ENCODE data around the gene LAMP5.

Gene LAMP5

DNA sequence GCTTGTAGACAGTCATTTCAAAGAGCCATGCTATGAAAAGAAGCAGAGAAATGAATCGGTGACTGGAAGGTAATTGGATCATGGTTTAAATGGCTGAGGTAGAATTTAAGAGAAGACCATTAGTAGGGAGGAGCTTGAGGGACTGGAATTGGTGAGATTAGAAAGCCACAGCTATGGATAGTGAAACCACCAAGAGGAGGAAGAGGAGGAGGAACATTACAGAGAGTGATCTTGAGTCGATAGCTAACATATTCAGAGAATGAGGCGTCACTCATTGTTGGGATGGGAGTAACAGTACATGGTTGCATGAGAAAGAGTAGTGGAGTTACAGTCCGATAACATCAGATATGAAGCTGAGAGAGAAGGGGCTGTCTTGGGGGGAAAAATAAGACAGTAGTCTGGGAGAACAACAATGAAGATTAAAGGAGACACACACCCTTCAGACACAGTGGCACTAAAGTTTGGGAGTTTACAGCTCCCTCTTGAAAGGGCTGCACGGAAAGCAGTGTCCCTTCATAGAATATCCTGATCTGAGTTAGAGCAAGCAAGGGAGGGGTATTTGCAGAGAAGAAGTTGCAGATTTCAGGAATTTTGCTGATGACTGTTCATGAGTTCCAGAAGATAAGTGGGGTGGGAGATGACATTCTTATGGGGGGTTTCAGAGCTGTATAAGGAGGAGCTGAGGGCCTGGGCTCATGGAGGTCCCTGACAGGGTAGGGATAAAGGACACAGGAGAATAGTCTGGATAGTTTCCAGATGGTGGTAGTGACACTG is 15.1 kb upstream of the LAMP5 start:
- DNase-seq (ENCODE audit: low spot score) (no peak), FAIRE-seq (no peak)

DNA sequence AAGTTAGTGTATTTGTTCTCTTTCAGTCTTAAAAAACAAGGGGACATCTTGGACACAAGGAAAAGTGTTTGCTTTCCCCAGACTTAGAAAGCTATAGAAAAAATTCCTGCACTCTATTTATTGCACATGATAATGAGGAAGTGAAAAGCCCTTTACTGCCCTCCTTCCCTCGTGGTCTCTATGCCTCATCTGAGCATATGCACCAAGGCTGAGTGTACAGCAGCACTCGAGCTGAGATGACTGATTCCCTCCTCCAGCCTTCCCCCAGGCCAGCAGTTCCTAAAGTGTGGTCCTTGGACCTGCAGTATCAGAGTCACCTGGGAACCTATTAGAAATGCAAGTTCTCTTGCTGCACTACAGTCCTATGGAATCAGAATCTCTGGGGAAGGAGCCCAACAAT is 14.3 kb upstream of the LAMP5 start:
- FAIRE-seq = no peak
- no peak for DNase-seq (ENCODE audit: low spot score)

DNA sequence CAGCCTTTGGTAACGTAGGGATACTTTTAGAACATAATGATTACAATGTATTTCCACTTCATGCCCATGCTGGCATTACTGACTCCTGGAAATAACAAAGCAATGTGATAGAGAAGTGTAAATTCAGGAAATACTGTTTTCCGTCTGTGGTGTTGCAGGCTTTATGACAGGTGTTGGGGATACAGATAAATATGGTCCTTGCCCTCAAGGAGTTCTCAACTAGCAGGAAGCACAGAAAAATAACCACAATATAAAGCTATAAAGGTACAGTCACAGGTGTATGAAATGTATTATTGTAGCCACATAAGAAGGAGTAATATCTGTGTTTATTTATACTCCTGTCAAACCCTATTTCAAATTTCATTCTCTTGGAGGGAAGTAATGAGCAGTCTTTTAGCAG is 12.9 kb upstream of the LAMP5 start:
- no peak for DNase-seq (ENCODE audit: low spot score)
- FAIRE-seq = no peak

DNA sequence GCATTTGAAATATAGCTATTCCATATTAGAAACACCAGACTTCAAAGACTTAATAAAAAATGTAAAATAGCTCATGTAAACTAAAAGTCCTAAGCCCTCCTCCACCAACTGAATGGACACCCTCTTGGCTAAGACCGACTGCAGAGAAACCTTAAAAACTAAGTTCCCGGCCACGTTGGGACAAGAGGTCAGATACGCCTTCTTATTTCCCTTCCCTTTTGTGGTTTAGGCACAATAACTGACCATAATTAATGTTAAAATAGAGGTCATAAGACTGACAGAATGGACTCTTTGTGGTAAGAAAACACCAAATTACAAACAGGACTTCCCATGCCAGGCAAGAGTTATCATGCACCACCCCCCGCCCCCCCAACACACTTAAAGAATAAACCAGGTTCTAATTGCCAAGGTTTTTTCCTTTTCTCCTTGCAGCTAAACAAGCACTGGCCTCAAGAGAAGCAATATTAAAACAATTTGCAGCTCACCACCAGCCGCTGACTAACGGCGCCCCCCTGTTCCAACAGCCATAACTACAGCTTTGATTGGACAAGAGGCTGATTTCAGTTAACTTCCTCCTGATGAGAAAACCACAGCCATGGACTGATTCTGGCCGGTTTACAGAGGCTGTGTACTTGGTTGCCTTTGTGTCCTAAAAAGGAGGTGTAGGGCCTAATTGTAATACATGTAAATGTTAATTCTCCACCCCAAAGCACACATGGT is 10.7 kb upstream of the LAMP5 start:
- no peak for FAIRE-seq
- DNase-seq (ENCODE audit: low spot score) = no peak

DNA sequence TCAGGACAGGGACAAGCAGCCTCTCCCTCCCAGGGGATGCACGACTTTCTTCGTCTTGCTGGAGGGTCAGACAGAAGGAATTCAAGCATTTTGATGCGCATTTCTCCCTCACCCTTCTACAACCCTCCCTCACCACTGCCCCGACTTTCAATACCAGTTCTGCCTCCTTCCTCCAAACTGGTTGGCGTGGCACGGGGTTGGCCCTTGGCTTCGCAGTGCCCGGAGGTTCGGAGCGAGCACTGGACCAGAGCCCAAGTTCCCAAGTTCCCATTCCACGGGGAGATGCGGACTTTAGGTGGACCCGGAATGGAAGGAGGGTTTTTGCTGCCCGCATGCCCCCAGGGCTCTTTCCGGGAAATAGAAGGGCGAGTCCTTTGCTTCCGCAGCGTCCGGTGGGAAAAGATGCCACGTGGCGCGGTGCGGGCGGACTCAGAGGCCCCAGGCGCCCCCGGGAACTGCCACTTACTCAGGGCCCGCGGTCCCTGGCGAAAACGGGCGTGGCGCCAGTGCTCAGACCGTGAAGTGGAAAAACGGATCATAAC is 8.0 kb upstream of the LAMP5 start:
- DNase-seq (ENCODE audit: low spot score) (no peak), FAIRE-seq (no peak)

DNA sequence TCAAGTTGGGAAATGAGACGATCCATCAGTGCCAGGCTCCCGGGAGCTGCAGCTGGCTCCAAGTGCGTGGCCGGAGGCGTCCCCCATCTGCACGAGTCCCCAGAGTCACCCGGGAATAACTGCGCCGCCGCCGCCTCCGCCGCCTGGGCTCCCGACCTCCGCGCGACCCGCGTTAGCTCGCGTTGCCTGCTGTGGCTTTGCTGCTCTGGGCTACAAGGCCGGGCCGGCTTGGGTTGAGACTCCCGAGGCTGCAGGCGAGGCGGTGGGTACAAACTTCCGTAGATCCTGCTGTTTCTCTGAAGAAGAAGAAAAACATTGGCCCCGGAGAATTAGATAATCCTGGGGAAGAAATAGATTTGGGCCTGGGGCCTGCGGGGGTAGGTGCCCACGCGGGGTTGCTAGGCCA is 7.4 kb upstream of the LAMP5 start:
- FAIRE-seq = no peak
- DNase-seq (ENCODE audit: low spot score) = no peak

DNA sequence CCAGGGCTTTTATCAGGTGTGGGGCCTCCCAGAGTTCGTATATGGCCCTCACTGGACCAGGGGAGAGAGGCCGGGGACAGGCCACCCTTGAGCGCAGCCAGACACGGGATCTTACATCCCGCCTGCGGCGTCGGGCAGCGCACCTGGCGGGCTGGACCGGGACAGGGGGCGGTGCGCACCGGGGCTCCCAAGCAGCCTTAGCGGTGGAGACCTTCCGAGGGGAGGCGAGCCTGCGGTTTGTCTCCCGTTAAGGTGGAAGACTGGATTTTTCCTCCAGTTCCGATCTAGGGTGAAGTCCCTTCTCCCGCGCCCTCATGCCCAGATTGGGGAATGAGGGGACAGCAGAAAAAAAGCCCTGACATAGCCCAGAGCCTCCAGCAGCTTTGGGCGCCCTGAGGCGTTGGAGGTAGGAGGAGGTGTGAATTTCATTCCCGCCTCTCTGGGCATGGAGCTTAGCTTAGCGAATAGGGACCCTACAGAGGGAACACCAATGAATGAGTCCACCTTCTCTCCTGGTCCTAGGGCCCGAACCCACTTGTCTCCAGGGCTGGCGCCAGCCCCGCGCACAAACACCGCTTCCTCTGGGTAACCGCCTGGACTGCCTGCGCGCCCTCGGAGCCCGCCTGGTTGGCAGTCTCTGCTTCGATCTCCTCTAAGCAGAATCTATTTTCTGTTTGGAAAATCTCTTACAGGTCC is 6.7 kb upstream of the LAMP5 start:
- no peak for FAIRE-seq
- DNase-seq (ENCODE audit: low spot score) = no peak

DNA sequence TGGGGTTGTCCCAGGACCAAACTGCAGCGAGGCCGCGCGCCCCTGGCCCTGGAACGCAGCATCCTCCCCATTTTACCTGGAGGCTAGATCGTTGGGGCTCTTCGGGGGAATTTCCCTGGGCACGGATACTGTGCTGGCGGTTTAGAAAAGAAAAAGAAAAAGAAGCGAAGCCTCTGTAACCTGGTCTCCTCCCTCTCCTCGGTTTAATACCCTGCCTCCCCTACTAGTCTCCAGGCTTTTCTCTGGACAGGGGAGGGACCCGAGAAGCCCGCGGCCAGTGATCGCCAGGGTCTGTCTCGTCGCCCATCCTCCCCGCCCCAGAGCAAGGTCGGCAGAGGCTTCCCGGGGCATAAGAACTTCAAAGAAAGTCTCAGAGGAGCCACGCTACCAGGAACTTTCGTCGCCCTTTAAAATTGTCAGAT is 6.1 kb upstream of the LAMP5 start:
- FAIRE-seq = no peak

DNA sequence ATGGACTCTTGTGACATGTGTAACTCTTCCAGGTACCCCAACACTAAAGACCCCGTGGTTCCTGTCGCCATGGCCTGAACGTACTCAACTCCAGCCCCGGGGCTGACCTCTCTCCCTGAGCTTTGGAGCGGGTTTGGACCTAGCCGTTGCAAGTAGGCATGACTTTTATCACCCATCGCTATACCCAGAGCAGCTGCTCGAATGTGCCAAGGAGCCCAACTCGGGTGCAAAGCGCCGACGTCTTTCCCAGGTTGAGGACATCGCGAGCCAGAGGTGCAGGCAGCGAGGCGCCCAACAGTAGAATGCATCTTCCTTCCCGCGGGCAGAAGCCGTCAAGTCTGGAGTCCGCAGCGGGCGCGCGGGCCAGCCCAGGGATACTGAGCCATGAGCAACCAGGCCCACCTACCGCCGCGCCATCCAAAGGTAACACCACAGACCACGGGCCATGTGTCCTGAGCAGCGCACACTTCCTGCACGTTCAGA is 5.7 kb upstream of the LAMP5 start:
- no peak for FAIRE-seq
- no peak for DNase-seq (ENCODE audit: low spot score)

More for the DNA sequence above, 6.1 kb upstream of the LAMP5 start:
- no peak for DNase-seq (ENCODE audit: low spot score)

DNA sequence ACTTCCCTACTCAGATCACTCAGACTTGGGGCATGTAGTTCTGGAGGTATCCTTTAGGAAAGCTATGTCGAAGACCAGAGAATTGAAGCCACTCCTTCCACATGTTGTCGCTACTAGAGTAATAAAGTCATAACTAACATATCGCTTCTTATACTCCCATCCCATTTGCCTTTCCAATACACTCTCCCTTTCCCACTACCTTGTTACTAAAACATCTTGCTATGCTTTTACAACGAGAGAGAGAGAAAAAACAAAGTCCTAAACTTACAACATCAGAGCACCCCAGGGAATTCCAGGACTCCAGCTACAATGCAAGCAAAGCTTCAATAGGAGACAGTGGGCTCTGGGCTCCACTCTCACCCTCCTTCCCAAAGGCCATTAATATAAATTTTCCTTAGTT is 5.1 kb upstream of the LAMP5 start:
- DNase-seq (ENCODE audit: low spot score) (no peak), FAIRE-seq (no peak)

DNA sequence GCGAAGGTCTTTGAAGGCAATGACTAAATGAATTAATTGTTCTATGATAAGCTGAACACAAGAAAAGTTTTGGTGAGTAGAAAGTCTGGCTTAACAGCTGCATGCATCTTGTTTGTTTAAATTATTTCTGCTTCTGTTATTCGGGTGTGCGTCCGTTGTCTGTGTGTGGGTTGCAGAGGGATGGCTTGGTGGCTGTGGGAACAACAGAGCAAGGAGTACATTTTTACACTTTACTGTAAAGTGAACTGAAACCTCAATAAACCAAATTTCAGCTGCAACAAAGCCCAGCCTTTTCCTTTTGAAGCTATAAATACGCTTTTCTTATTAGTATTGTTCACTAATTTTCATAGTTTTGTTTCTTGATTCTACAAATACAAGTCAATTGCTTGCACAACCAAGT is 3.5 kb upstream of the LAMP5 start:
- FAIRE-seq = no peak
- no peak for DNase-seq (ENCODE audit: low spot score)

DNA sequence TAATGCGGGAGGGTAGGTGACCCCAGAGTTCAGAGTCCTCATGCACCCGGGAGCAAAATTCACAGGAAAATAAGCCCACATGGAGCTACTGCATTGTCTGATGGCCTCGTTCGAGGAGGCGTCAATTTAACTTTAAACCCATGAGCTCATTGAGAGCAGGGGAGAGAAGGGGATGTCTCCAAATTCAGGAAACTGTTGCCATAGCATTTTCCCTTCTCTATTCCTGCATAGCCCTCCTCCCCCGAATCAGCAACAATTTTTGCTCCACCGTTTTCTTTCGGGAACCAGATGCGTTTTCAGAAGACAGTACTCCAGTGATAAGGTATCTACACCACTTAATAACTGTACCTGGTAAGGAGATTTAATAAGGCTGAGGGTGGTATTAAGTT is 324 bp upstream of the LAMP5 start:
- no peak for FAIRE-seq
- DNase-seq (ENCODE audit: low spot score) = no peak

DNA sequence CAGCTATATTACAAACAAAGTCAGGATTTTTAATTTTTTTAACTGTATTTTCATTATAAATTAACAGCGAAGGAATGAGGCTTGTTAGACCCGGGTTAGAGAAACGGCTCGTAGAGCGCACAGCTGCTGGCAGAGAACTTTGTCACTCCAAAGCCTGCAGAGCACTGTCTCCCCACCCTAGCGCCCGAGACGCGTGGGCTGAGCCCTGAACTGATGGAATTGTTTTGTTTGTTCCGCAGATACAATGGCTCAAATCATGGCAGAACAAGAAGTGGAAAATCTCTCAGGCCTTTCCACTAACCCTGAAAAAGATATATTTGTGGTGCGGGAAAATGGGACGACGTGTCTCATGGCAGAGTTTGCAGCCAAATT is 810 bp downstream of the LAMP5 start:
- FAIRE-seq = no peak

DNA sequence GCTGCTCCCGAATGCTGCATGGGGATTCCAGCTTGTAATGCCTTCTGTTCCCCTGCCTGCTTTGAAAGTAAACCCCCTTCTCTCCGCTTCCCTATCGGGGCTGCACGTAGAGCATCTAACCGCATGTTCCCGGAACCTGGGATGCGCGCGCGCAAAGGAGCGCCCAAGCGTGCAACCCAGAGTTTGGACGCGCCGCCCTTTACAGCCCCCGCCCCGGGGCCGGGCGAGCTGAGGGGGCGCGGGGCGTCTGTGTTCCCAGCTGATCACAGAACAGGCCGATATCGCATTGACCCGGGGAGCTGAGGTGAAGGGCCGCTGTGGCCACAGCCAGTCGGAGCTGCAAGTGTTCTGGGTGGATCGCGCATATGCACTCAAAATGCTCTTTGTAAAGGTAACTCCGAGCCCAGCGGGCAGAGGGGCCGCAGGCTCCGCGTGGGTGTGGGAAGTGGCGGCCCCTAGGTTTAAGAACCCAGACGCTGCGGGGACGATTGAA is 1.4 kb downstream of the LAMP5 start:
- DNase-seq (ENCODE audit: low spot score) = no peak

More for the DNA sequence above, 810 bp downstream of the LAMP5 start:
- DNase-seq (ENCODE audit: low spot score) = no peak

DNA sequence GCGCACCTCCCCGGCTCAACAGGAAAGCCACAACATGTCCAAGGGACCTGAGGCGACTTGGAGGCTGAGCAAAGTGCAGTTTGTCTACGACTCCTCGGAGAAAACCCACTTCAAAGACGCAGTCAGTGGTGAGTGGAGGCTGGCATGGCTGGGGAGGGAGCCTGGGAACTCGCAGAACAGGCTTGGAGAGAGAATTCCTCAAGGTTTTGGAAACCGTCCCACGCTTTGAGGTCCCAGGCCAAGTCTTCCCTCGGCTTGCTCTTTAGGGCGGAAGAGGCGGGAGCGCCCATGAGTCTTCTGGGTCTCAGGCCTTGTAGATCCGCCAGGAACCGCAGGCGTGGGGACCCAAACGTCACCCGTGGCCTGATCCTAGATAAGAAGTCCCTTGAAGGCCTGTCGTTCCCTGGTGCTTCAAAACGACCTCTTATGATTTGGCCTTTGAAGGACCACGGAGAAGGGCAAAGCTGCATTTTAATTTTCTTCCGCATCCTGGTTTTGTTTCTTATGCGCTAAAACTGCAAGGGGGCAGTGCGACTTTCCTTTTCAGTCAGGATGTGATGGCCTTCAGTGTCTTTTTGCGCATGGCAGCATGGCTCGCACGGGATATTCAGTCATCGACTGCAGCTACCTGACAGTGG is 2.0 kb downstream of the LAMP5 start:
- DNase-seq (ENCODE audit: low spot score) (no peak), FAIRE-seq (no peak)

More for the DNA sequence above, 1.4 kb downstream of the LAMP5 start:
- no peak for FAIRE-seq

DNA sequence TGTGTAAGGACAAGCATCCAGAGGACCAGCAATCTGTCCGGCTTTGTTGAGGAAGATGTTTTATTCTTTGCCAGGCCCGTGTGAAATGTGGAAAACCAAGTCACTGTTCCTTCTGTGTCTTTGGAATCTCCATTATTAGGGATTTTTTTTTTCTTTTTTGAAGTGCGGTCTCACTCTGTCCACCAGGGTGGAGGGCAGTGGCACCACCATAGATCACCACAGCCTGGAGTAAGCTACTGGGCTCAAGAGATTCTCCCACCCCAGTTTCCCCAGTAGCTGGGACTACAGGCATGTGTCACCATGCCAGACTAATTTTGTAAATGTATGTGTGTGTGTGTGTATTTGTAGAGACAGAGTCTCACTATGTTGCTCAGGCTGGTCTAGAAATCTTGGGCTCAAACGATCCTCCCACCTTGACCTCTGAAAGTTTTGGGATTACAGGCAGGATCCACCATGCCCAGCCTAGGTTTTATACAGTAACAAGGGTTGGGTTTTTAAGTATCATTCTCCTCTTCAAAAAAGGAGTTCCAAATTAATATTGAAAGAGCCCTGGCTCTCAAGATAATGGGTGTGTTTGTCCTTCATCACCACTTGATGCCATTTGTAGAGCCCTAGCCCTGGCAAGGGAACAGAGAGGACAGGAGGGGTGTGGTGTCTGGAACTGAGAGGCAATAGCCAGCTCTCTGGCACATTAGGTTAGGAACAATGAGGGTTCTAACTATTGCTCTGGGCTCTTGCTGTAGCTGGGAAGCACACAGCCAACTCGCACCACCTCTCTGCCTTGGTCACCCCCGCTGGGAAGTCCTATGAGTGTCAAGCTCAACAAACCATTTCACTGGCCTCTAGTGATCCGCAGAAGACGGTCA is 3.1 kb downstream of the LAMP5 start:
- no peak for FAIRE-seq
- DNase-seq (ENCODE audit: low spot score) = no peak

DNA sequence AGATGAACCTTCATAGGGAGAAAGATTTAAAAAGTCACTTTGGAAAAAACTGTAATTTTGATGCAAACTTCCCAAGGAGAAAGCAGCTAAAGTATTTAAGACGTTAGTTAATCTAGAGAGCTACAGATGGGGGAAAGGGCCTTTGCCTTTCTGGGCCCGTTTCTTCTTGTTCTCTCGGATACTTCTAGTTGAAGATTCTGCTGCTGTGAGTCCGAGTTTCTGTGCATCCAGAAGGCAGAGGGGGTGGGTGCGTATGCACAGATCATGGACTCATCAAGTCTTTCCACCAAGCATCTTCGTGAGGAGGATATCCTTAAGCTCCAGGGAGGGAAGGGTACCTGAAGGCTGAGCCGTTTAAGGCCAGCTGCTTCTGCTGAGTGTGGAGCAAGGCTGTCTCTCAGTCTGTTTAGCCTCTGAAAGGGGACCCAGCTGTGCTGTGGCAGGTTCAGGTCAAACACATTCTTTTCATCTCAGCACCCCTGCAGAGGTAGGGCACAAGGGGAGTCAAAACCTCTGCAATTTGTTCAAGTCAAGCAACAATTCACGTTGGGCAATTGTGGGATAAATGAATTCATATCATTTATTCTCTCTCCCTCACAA is 4.3 kb downstream of the LAMP5 start:
- FAIRE-seq (no peak), DNase-seq (ENCODE audit: low spot score) (no peak)

DNA sequence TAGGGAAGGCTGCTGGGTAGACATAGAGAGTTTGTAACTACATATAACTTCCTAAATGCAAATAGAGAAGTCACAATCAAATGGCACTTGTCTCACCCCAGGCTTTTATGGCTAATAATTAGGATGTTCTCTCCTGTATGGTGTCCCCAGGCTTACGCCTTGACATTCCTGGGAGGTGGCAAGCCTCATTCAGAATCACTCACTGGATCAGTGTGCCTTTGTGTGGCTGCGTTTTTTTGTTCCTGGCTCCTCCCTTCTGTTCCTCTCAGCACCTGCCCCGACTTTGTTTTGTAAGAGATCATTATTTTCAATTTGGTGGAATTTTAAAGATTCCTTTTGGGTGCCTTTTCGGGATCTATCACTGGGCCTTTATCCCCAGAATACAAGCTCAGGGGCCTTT is 5.7 kb downstream of the LAMP5 start:
- DNase-seq (ENCODE audit: low spot score) = no peak
- no peak for FAIRE-seq

DNA sequence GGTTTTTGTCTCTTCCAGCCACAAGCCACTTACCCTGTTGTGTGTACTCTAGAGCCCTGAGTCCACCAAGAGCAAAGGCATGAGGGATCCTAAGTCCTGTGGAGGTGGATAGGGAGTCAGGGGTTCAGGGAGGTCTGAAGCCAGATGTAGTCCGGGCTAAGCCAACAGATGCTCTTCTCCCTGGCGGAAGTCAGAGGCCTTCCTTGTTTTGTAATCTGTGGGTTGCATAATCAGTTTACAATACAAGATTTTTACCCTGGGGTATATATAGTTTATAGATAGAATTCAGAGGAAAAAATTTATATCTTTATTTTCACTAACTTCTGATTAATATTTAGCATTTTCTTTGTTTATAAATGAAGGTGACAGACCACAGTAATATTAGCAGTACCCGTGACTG is 9.2 kb downstream of the LAMP5 start:
- FAIRE-seq (no peak), DNase-seq (ENCODE audit: low spot score) (no peak)

DNA sequence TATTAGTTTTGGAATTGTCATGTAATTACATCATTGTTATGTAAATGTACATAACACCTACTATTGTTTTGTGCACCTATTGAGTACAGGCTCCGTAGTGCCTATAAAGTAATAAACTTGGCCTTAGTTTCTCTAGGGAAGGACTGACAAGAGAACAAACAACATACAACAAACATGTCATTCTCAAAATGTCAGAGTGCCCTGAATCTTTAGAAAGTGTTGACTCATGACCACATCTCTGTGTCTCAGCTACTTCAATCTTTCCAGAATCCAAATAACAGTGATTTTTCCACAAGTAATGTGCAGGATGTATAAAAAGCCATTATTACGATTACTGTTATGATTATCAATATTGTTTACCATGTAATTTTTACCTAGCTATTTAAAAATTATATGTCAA is 17.2 kb downstream of the LAMP5 start:
- DNase-seq (ENCODE audit: low spot score) (no peak), FAIRE-seq (no peak)

Measured in urothelium cell line (cell line).